GM06990 (cell line): Measurements from ENCODE around the gene WIPF1.

Experiments
- DNase-seq: peaks from one replicate; pipeline ENCODE4 v3.0.0-alpha.2; 2011; ENCODE audit not compliant: insufficient read length; ENCODE audit errors: extremely low read depth
- H3K27me3 ChIP-seq: replicated peaks from 2 replicates; pipeline ENCODE4 v1.6.0; 2011; ENCODE audit warnings: low read length; ENCODE audit not compliant: control insufficient read depth, insufficient read depth
- H3K36me3 ChIP-seq: 2 replicates; pipeline ENCODE4 v1.5.1; 2011; ENCODE audit warnings: low read length; ENCODE audit not compliant: control insufficient read depth, insufficient read depth
- H3K4me3 ChIP-seq: replicated peaks from 2 replicates; pipeline ENCODE4 v1.5.1; 2011; ENCODE audit warnings: low read depth, mild to moderate bottlenecking, control low read depth, low read length
- CTCF ChIP-seq: IDR thresholded peaks from 2 replicates; pipeline ENCODE4 v1.5.1; 2011; ENCODE audit warnings: low read length, control low read depth, mild to moderate bottlenecking, inconsistent platforms; ENCODE audit not compliant: insufficient read depth, poor library complexity, severe bottlenecking

Gene WIPF1

GRCh38 chr2:174511580-174512260 lies 85.9 kb downstream of the WIPF1 start:
- Histone ChIP-seq H3K27me3 (no peaks in the 10 kb centered on the region), H3K36me3 (no peaks in the 10 kb centered on the region)
- no peak for TF ChIP-seq CTCF

GRCh38 chr2:174510583-174511189 lies 86.9 kb downstream of the WIPF1 start:
- Histone ChIP-seq H3K27me3 (no peaks in the 10 kb centered on the region), H3K4me3 (no peak overlapping the region), H3K36me3 (no peaks in the 10 kb centered on the region)
- DNase-seq = no peak
- TF ChIP-seq CTCF = no peak

More at GRCh38 chr2:174511580-174512260, 85.9 kb downstream of the WIPF1 start:
- no peak for DNase-seq
- no peak overlapping the region for H3K4me3 ChIP-seq
